GM10248 (cell line): ENCODE data around the gene MMP11.

Experiments used
- CTCF ChIA-PET: fragments of 300-600 bp; sonication (Branson Sonifier 250); formaldehyde crosslinking; extraction: SDS; loops from one replicate; lab custom pipeline; 2021; ENCODE audit warnings: antibody characterized with exemption; lab: Yijun Ruan, JAX
- POLR2A ChIA-PET: fragments of 350-650 bp; sonication (Branson Sonifier 250); formaldehyde crosslinking; extraction: SDS; loops from one replicate; lab custom pipeline; 2020; ENCODE audit warnings: antibody characterized with exemption; lab: Yijun Ruan, JAX
- DNase-seq: peaks from one replicate; pipeline ENCODE4 v3.0.0; 2012; ENCODE audit errors: extremely low spot score
- CTCF ChIP-seq: IDR thresholded peaks from 2 replicates; pipeline ENCODE4 v1.5.1; 2012; ENCODE audit warnings: mild to moderate bottlenecking, low read depth; ENCODE audit errors: extremely low read depth, missing control alignments, control extremely low read depth

The MMP11 gene

GRCh38 chr22:23782252-23782651 lies 9.6 kb downstream of the MMP11 start:
- ChIA-PET CTCF (interaction anchor here (1.4 kb wide), 1 partner anchor 11 kb away, joined by 5 read pairs; no protein-coding TSS in a partner anchor), POLR2A (no interaction called here)
- TF ChIP-seq CTCF, result no peak
- no peak for DNase-seq

- CTCF ChIA-PET, result interaction anchor here (1.4 kb wide), 1 partner anchor 11 kb away, joined by 5 read pairs; no protein-coding TSS in a partner anchor
- no peak for DNase-seq
- no peak for TF ChIP-seq CTCF
- POLR2A ChIA-PET, result no interaction called here
Observed at GRCh38 chr22:23782703-23783102, 10.1 kb downstream of the MMP11 start.

GRCh38 chr22:23783265-23784150 lies 10.9 kb downstream of the MMP11 start:
- DNase-seq, result no peak
- ChIA-PET POLR2A (no interaction called here), CTCF (no interaction called here)
- TF ChIP-seq CTCF, result no peak

GRCh38 chr22:23784215-23784732 lies 11.6 kb downstream of the MMP11 start:
- POLR2A ChIA-PET, result no interaction called here
- no peak for DNase-seq
- TF ChIP-seq CTCF, result no peak
- CTCF ChIA-PET, result no interaction called here

GRCh38 chr22:23786261-23786710 lies 13.6 kb downstream of the MMP11 start:
- CTCF ChIA-PET, result interaction anchor here (1.3 to 3.5 kb wide), 3 partner anchors 9 to 63 kb away, joined by 3 to 16 read pairs (median 7); no protein-coding TSS in a partner anchor
- POLR2A ChIA-PET, result interaction anchor here (0.5 to 1.3 kb wide), 2 partner anchors 60 to 1613 kb away, joined by 3 to 4 read pairs; no protein-coding TSS in a partner anchor
- no peak for TF ChIP-seq CTCF
- no peak for DNase-seq

- peak; percentile 94 for DNase-seq
- no peak for TF ChIP-seq CTCF
- POLR2A ChIA-PET, result interaction anchor here (0.5 to 1.3 kb wide), 2 partner anchors 60 to 1612 kb away, joined by 3 to 4 read pairs; no protein-coding TSS in a partner anchor
- CTCF ChIA-PET, result interaction anchor here (1.0 to 3.5 kb wide), 4 partner anchors 9 to 63 kb away, joined by 3 to 16 read pairs (median 5); no protein-coding TSS in a partner anchor
Observed at GRCh38 chr22:23786752-23787599, 14.3 kb downstream of the MMP11 start, which contains the start of gene SMARCB1. Gene SMARCB1, plus strand, starts transcription at chr22:23786966. Its CDS starts 204 bp downstream, at chr22:23787170.
